BJ (cell line): ENCODE measurements around the gene SBSN. TPM values are rescaled to one million over a fixed set of nuclear protein-coding genes. Genes with fewer than 3 reads are reported as not detected.

ENCODE experiments used
- CTCF ChIA-PET: fragments of 350-600 bp; formaldehyde crosslinking; extraction: SDS; loops from one replicate; lab custom pipeline; 2021; ENCODE audit warnings: antibody characterized with exemption, inconsistent platforms; lab: Yijun Ruan, JAX
- POLR2A ChIA-PET: fragments of 300-600 bp; sonication (Branson Sonifier 250); formaldehyde crosslinking; extraction: SDS; loops from one replicate; lab custom pipeline; 2021; ENCODE audit warnings: antibody characterized with exemption; lab: Charles Lee
- DNase-seq: peaks from one replicate; pipeline ENCODE4 v3.0.0-alpha.2; 2011; ENCODE audit warnings: low read depth
- H3K27me3 ChIP-seq: 2 replicates; pipeline ENCODE4 v1.6.0; 2011; ENCODE audit warnings: low read length; ENCODE audit not compliant: control insufficient read depth, insufficient read depth
- H3K36me3 ChIP-seq: 2 replicates; pipeline ENCODE4 v1.5.1; 2011; ENCODE audit warnings: low read length; ENCODE audit not compliant: control insufficient read depth, insufficient read depth
- H3K4me3 ChIP-seq: 2 replicates; pipeline ENCODE4 v1.5.1; 2011; ENCODE audit warnings: low read depth, mild to moderate bottlenecking, control low read depth, low read length
- CTCF ChIP-seq: IDR thresholded peaks from 2 replicates; pipeline ENCODE4 v1.5.1; 2011; ENCODE audit warnings: low read depth, mild to moderate bottlenecking, control low read depth, inconsistent platforms, low read length, moderate library complexity; ENCODE audit not compliant: insufficient read depth
- polyA plus RNA-seq: library from polyadenylated mRNA; depleted of rRNA; stranded (reverse); fragments of >200 nt; gene quantifications from 2 replicates; pipeline ENCODE4 v1.2.3, GENCODE V29; 2011

Gene SBSN
- polyA plus RNA-seq, 1 experiment: 1.6 TPM

GRCh38 chr19:35509018-35509652 lies 19.0 kb downstream of the SBSN start:
- DNase-seq: no peak
- ChIA-PET POLR2A (no interaction called here), CTCF (interaction anchor here (0.5 to 5.7 kb wide), 16 partner anchors 8 to 1458 kb away, joined by 3 to 48 read pairs (median 6); no protein-coding TSS in a partner anchor)
- no peak for TF ChIP-seq CTCF
- Histone ChIP-seq H3K27me3 (peaks cover 24% of the 10 kb centered on the region), H3K36me3 (no peaks in the 10 kb centered on the region), H3K4me3 (no peak overlapping the region)

- Histone ChIP-seq H3K36me3 (no peaks in the 10 kb centered on the region), H3K4me3 (no peak overlapping the region), H3K27me3 (peaks cover 24% of the 10 kb centered on the region)
- no peak for TF ChIP-seq CTCF
- no peak for DNase-seq
- ChIA-PET CTCF (interaction anchor here (1.4 to 5.7 kb wide), 3 partner anchors 12 to 84 kb away, joined by 3 to 48 read pairs (median 34); no protein-coding TSS in a partner anchor), POLR2A (no interaction called here)
Observed at GRCh38 chr19:35508129-35508528, 20.0 kb downstream of the SBSN start.

- Histone ChIP-seq H3K36me3 (no peaks in the 10 kb centered on the region), H3K27me3 (peaks cover 22% of the 10 kb centered on the region), H3K4me3 (no peak overlapping the region)
- ChIA-PET POLR2A (no interaction called here), CTCF (interaction anchor here (1.4 to 5.7 kb wide), 4 partner anchors 8 to 85 kb away, joined by 3 to 48 read pairs (median 18); no protein-coding TSS in a partner anchor)
- DNase-seq: no peak
- no peak for TF ChIP-seq CTCF
Observed at GRCh38 chr19:35507561-35507960, 20.6 kb downstream of the SBSN start.

GRCh38 chr19:35506011-35506410 lies 22.1 kb downstream of the SBSN start:
- no peaks in the 10 kb centered on the region for H3K36me3 ChIP-seq
- H3K4me3 ChIP-seq: no peak overlapping the region
- no peak for TF ChIP-seq CTCF
- CTCF ChIA-PET: interaction anchor here (0.6 to 5.7 kb wide), 6 partner anchors 9 to 92 kb away, joined by 3 to 48 read pairs (median 8); no protein-coding TSS in a partner anchor
- no peak for DNase-seq
- POLR2A ChIA-PET: no interaction called here
- peaks cover 21% of the 10 kb centered on the region for H3K27me3 ChIP-seq

- Histone ChIP-seq H3K4me3 (no peak overlapping the region), H3K36me3 (no peaks in the 10 kb centered on the region), H3K27me3 (peaks cover 5% of the 10 kb centered on the region; the same call in 1 of the 2 replicates)
- DNase-seq: no peak
- CTCF ChIA-PET: interaction anchor here (0.6 to 2.7 kb wide), 4 partner anchors 7 to 150 kb away, joined by 3 to 11 read pairs (median 4); no protein-coding TSS in a partner anchor
- POLR2A ChIA-PET: no interaction called here
- no peak for TF ChIP-seq CTCF
Observed at GRCh38 chr19:35502751-35503150, 25.4 kb downstream of the SBSN start.
